ENCODE results near the gene BEAN1. TPM values are rescaled to one million over a fixed set of nuclear protein-coding genes. Genes with fewer than 3 reads are reported as not detected.

Gene BEAN1
- total RNA-seq, 1 donor from 2014 or later = 3.7 TPM

DNA sequence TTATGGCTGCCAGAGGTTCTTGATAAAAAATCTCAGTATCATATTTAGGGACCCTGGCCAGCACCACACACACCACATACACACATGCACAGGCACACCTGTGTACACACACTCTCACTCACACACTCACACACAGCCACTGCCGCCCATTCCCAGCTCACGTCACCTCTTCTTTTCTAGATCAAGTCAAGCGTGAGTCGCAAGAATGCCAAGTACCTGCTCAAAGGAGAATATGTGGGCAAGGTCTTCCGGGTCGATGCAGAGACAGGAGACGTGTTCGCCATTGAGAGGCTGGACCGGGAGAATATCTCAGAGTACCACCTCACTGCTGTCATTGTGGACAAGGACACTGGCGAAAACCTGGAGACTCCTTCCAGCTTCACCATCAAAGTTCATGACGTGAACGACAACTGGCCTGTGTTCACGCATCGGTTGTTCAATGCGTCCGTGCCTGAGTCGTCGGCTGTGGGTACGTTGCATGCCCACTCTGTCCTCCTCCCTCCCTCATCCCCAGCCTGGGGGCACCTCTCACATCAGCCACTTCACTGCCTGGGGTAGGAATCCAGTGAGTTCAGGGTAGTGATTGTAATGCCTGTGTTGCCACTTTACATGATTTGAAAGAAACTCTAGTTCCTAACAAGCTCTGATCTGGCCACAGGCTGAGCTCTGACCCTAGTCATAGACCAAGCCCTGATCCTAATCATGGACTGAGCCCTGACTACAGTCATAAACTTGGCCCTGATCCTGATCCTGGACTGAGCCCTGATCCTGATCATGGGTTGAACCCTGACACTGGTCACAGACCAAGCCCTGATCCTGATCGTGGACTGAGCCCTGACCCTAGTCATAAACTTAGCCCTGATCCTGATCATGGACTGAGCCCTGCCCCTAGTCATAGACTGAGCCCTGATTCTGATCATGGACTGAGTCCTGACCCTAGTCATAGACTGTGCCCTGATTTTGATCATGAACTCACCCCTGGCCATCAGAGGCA is 40.2 kb upstream of the BEAN1 start:
- Mint-ChIP-seq H3K27ac (ENCODE audit: unreplicated experiment) (no peak overlapping the region), H3K27me3 (ENCODE audit: low read depth) (no peaks in the 10 kb centered on the region), H3K36me3 (ENCODE audit: low read depth) (no peaks in the 10 kb centered on the region), H3K4me3 (ENCODE audit: unreplicated experiment) (no peak overlapping the region), H3K9me3 (ENCODE audit: low read depth) (no peaks in the 10 kb centered on the region), H3K4me1 (ENCODE audit: low read depth) (peaks cover 19% of the 10 kb centered on the region)
- no peak for DNase-seq (ENCODE audit: low spot score)
- TF ChIP-seq, protein P1, sequence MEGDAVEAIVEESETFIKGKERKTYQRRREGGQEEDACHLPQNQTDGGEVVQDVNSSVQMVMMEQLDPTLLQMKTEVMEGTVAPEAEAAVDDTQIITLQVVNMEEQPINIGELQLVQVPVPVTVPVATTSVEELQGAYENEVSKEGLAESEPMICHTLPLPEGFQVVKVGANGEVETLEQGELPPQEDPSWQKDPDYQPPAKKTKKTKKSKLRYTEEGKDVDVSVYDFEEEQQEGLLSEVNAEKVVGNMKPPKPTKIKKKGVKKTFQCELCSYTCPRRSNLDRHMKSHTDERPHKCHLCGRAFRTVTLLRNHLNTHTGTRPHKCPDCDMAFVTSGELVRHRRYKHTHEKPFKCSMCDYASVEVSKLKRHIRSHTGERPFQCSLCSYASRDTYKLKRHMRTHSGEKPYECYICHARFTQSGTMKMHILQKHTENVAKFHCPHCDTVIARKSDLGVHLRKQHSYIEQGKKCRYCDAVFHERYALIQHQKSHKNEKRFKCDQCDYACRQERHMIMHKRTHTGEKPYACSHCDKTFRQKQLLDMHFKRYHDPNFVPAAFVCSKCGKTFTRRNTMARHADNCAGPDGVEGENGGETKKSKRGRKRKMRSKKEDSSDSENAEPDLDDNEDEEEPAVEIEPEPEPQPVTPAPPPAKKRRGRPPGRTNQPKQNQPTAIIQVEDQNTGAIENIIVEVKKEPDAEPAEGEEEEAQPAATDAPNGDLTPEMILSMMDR (IDR thresholded peaks at IDR 0.05) = no peak

DNA sequence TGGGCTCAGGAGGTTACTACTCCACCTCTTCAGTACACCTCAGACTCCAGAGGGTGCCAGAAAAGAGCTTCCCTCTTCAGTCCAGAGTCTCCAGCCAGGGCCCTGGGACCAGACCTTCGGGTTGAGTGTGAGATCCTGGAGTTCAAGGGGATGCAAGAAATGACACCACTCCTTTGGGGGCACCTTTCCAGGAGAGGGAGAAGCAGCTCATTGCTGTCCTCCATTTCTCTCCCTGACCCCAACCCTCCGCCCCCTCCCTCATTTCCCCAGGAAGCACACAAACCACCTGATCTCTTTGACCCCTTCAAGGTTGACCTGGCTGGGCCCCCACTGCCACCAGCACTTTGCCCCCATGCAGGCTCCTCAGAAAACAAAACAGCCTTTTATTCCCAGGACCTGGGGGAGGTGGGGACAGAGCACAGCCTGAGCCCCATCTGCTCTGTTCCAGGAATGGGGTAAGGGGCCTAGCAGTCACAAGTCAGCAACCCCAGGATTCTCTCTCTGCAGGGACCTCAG is 39.2 kb upstream of the BEAN1 start:
- peaks cover 10% of the 10 kb centered on the region for H3K4me1 Mint-ChIP-seq (ENCODE audit: low read depth)
- H3K27ac Mint-ChIP-seq (ENCODE audit: unreplicated experiment) = no peak overlapping the region
- H3K4me3 Mint-ChIP-seq (ENCODE audit: unreplicated experiment) = no peak overlapping the region
- TF ChIP-seq, protein P1 (IDR thresholded peaks at IDR 0.05) = no peak
- DNase-seq (ENCODE audit: low spot score) = no peak
- H3K9me3 Mint-ChIP-seq (ENCODE audit: low read depth) = no peaks in the 10 kb centered on the region
- no peaks in the 10 kb centered on the region for H3K36me3 Mint-ChIP-seq (ENCODE audit: low read depth)
- H3K27me3 Mint-ChIP-seq (ENCODE audit: low read depth) = no peaks in the 10 kb centered on the region

DNA sequence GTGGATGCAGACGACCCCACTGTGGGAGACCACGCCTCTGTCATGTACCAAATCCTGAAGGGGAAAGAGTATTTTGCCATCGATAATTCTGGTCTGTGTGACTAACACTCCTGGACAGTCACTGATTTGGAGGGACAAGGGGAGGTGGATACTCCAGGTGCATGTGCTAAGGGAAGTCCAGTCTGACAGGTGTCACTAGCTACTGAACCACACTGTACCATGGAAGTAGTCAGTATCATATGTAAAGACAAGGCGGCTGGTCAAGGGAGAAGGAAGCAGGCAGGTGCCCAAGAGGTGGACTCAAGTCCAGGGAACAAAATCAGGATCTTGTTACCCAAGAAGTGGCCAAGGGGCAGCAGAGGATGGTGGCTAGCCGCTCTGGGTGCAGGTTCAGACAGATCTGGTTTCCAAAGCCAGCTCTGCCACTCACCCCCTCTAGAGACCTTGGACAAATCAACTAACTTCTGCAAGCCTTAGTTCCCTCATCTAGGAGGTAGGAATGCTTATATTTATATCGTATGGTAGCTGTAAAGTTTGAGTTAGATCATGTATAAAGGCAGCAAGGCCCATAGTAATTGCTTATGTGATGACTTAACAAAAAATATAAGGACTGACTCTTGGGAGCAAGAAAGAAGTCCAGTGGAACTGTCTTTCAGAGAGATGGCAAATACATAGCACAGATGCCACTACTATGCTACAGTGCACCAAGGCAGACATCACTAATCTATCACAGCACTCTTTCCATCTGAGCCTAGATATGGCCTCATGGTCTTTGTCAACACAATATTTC is 38.5 kb upstream of the BEAN1 start:
- Mint-ChIP-seq H3K27me3 (ENCODE audit: low read depth) (no peaks in the 10 kb centered on the region), H3K27ac (ENCODE audit: unreplicated experiment) (no peak overlapping the region)

DNA sequence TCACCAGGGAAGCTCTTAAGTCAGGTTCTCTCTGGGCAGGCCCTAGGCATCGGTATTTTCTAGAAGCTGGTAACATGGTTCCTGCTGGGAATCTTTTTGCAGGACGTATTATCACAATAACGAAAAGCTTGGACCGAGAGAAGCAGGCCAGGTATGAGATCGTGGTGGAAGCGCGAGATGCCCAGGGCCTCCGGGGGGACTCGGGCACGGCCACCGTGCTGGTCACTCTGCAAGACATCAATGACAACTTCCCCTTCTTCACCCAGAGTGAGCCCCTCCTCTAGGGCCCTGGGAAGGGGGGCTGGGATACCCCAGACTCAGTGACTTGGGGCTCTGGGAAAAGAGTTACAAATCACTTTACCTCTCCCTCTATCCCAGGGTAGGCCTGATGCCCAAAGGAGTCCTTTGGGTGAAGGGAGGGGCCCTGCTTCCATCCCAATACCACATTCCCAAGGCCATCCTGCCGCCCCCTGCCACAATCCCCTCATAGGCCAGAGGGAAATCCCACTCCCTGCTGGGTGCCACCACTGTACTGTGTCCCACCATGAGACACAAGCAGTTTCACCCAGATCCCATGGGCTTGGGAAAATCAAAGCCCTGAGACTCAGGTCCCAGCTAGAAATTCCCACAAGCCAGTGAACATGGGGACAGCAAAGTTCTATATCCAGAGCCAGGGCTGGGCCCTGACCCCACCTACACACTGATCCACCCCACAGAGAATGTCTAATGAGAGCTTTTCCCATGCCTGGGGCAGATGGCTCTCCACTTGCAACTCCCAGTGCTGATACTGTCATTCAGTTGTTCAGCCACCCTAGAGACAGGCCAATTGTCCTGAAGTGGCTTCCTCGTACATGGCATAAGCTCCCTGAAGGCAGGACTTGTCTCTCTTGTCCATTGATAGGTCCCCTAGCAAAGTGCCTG is 37.6 kb upstream of the BEAN1 start:
- no peaks in the 10 kb centered on the region for H3K27me3 Mint-ChIP-seq (ENCODE audit: low read depth)
- no peaks in the 10 kb centered on the region for H3K4me1 Mint-ChIP-seq (ENCODE audit: low read depth)
- TF ChIP-seq, protein P1 (IDR thresholded peaks at IDR 0.05) = no peak
- H3K9me3 Mint-ChIP-seq (ENCODE audit: low read depth) = no peaks in the 10 kb centered on the region
- no peak for DNase-seq (ENCODE audit: low spot score)
- no peak overlapping the region for H3K4me3 Mint-ChIP-seq (ENCODE audit: unreplicated experiment)
- no peaks in the 10 kb centered on the region for H3K36me3 Mint-ChIP-seq (ENCODE audit: low read depth)
- no peak overlapping the region for H3K27ac Mint-ChIP-seq (ENCODE audit: unreplicated experiment)

More for the DNA sequence above, 38.5 kb upstream of the BEAN1 start:
- Mint-ChIP-seq H3K36me3 (ENCODE audit: low read depth) (no peaks in the 10 kb centered on the region), H3K4me1 (ENCODE audit: low read depth) (peaks cover 3% of the 10 kb centered on the region), H3K4me3 (ENCODE audit: unreplicated experiment) (no peak overlapping the region), H3K9me3 (ENCODE audit: low read depth) (no peaks in the 10 kb centered on the region)
- TF ChIP-seq, protein P1 (IDR thresholded peaks at IDR 0.05) = no peak
- no peak for DNase-seq (ENCODE audit: low spot score)

Measured in chondrocyte (in vitro differentiated cells).